NCI-H446 (cell line): ENCODE results near the gene ROCK2.
"Not testable (repeated sequence)": the region's sequence is repeated elsewhere in the genome, so short reads cannot be mapped to it uniquely, and the experiment has no call there.

ENCODE experiments used
- DNase-seq, 2 experiments: peaks; one replicate each; lab custom pipeline; 2025; lab: John Stamatoyannopoulos, UW

The ROCK2 gene

GRCh38 chr2:11235583-11235982 lies 108.9 kb downstream of the ROCK2 start:
- no peak for DNase-seq

- peak; percentile 15 for DNase-seq
These were observed 110.1 kb downstream of the ROCK2 start for GRCh38 chr2:11234309-11234708.

DNA sequence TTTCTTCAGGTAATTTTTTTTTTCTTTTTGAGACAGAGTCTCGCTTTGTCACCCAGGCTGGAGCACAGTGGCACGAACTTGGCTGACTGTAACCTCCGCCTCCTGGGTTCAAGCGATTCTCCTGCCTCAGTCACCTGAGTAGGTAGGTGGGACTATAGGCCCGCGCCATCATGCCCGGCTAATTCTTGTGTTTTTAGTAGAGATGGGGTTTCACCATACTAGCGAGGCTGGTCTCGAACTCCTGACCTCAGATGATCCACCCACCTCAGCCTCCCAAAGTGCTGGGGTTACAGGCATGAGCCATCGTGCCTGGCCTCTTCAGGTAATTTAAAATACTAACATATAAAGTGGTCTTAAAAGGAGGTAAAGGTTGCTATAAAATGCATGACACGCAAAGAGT lies 113.2 kb downstream of the ROCK2 start:
- not testable (repeated sequence) for DNase-seq

GRCh38 chr2:11228692-11229091 lies 115.7 kb downstream of the ROCK2 start:
- DNase-seq, result no peak

DNA sequence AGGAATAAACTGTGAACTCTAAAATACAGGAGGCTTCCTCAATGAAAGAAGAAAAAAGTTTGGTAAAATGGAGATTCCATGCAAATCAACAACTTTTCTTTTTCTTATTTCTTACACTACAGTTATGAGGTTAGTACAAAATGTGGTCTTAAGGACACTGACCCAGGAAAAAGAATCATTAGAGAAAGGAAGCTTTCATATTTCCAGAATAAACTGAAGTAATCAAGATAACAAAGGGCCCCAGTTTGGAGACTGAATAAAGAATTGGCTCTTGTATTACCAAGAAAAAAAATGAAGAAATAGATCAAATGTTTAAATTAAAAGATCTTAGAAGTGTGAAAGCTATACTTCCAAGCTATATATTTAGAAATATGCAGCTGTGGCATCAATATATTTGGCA lies 116.8 kb downstream of the ROCK2 start:
- DNase-seq, result no peak

GRCh38 chr2:11224887-11225286 lies 119.5 kb downstream of the ROCK2 start:
- no peak for DNase-seq

GRCh38 chr2:11222845-11223244 lies 121.6 kb downstream of the ROCK2 start:
- no peak for DNase-seq

- DNase-seq, result no peak
These were observed 124.0 kb downstream of the ROCK2 start for GRCh38 chr2:11220445-11220844.

- no peak for DNase-seq
These were observed 129.0 kb downstream of the ROCK2 start for GRCh38 chr2:11215407-11215806.

DNA sequence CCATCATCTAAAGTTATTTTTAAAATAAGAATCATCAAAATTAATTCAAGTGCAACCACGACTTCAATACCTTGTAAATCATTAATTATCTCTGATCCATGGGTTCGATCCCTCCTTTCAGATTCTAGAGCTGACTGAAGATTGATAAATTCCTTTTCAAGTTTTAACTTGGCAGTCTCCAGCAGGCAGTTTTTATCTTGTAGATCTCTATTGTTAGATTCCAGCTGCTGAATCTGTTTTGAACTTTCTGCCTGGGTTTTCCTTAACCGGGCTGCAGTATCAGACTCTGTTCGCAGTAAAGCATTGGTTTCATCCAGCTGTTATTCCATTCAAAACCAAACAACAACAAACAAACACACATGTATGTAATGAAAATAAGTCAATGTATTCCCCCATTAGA lies 129.7 kb downstream of the ROCK2 start:
- no peak for DNase-seq

GRCh38 chr2:11213975-11214374 lies 130.5 kb downstream of the ROCK2 start:
- no peak for DNase-seq

DNA sequence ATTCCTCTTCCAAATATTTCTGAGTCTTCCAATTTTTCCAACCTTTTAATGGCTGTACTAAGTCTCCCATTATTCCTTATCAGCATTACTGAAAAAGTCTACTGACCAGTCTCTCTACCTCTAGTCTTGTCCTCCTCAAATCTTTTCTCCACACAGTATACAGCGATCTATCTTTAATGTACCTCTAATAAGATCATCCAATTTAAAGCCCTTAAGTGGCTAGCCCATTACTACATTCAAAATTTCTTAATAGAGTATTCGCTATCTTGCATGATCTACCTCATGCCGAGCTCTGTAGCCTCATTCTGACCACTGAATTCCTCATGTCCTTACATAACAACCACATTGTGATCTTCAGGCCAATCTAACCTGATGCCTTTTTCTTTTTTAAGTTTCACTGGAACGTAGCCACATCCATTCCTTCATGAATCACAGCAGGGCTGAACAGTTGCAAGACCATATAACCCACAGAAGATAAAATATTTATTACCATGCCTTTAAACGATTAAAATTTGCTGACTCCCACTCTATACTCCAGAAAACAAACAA lies 131.3 kb downstream of the ROCK2 start:
- DNase-seq, result no peak

DNA sequence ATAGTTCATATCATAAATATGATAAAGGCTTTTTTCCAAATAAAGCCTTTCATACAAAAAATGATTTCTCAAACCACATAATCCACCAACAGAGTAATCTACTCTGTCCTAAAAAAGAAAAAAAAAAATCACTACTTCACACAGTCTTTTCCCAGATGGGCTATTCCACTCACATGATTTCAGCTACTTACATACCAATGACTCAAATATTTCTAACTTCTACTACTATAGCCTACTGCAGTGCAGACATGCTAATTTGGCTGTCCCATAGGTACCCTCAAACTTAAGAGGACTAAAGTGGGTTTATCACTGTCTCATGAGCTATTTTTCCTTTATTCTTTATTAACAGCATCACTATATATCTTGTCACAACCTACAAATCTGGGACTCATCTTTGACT lies 131.8 kb downstream of the ROCK2 start:
- DNase-seq, result no peak

DNA sequence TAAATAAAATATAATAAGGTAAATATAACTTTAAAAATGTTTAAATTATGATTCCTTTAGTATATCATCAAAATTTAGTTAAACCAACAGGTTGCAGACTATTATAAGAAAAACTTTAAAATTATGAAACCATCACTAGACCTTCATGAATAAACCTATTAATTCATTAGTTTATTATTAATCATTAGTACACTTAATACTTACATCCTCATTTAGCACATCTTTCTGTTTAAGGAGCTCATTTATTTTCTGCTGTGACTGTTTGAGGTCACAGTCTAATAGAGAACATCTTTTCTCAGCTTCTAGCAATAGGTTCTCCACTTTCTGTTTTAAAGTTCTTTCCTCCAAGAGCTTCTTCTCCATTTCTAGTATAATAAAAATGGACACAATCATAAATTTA lies 136.4 kb downstream of the ROCK2 start:
- no peak for DNase-seq

DNA sequence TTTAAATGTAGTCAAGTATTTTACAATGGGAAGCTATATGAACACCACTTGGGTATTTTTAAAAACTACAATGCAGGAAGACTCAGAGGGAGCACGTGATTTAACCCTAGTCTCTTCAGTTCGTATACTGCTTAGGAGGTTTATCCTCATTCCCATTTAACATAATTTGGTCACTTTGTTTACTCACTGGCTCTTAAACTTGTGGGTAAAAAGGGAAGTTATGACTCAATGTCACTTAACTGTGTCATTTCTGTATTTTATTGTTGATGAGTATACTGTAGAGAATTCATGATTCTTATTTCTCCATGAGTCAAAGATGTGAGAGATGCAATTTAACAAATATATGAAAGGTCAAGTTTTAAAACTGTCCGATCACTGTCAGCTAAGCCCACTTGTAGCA lies 141.0 kb downstream of the ROCK2 start:
- DNase-seq, result no peak

- DNase-seq, result no peak
These were observed 142.5 kb downstream of the ROCK2 start for GRCh38 chr2:11201969-11202368.

- DNase-seq, result no peak
These were observed 143.8 kb downstream of the ROCK2 start for GRCh38 chr2:11200651-11201050.

DNA sequence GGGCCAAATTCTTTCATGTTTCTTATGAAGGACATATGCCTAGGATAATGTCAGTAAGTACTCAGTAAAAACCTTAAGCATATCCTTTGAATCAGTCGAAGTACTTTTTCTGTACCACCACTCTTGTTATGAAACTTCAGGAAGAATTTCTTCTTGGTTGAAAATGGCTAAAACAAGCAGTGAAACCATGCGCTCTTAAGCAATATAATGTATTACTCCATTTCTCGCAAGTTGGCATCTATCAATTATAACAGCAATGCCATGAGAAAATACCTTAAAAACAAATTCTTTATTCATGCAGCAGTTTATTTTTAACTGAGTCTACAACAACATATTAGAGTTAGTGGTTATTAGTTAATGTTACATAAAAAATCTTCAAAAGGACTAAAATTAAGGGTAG lies 148.2 kb downstream of the ROCK2 start:
- DNase-seq, result no peak

DNA sequence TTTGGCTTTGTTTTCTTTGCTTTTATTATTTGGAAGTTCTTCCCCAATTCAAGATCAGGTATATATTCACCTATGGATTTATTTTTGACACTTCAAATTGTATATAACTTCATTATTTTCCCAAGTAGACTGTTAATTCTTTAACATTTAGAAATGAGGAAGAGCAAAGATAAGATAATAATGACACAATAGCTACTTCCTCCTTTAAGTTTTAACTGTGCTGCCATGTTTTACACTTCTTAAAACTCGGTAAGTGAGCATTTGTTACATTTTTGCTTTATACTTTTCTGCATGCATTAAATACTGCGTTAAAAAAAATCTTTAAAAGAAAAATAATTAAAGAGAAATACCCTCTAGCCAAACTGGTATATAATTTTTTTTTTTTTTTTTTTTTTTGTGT lies 156.7 kb downstream of the ROCK2 start:
- no peak for DNase-seq

GRCh38 chr2:11187083-11187619 lies 157.3 kb downstream of the ROCK2 start:
- no peak for DNase-seq

DNA sequence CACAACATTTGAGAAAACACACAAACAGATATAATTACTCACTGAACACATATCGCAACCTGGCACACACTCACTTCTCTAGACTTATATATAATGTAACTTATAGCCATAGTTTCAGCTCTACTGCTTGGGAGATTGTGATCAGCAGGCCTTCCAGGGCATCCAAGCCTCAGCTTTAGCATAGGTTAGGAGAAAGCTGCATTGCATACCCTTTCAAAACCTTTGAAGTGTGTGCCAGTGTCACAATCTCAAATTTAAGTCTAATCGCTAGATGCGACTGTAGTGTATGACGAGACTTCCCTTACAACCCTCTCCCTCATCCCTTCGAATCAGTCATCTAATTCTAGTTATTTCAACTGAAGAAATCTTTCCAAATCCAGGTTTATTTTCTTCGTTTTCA lies 158.3 kb downstream of the ROCK2 start:
- DNase-seq, result no peak

DNA sequence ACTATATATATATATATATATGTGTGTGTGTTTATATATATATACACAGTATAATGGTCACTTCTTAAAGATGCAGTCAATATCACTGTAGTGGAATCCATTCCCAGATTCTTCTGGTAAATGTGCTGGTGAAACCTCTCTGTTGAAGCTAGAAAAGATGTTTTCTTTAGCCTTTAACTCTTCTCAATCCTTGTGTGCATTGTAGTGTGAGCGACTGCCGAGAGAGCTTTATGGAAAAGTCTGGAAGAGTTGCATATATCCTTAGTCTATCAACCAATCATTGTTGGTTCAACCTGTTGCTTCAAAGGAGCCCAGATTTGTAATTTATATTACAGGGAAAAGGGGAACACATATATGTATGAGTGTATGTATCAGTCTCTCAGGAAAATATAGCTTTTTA lies 161.5 kb downstream of the ROCK2 start:
- no peak for DNase-seq

DNA sequence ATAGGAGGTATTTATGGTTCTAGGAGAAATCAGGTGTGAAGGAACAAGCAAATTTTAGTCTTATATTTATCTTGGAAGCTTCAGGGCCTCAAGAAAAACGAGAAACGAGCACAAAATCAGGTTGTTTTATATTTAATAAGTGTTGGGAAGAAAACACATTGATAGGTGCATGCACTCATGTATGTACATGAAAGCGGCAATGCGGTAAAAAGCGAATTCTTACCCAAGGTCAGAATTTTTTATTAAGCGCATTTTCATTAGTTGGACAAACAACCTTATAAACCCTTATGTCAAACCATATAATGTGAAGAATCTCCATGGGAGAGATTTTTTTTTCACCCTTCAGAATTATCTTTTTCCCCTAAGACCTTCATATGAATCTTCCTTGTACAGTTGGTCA lies 163.8 kb downstream of the ROCK2 start:
- DNase-seq, result no peak

DNA sequence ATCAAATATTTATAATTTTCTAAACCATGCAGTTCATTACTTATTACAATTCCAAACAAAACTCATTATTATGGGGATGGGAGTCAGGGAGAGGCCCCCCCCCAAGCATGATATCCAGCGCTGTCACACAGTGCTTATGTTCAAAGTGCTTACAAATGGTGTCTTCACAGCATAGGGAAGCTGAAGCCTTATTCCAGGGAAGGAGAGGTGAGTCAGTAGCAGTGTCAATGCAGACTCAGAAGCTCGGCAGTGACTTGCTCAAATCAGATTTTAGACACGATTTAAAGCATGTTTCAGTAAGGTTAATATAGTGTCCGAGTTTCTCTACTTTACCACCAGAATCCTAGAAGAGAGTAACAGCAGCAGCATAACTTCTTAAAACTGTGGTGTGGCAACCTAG lies 164.5 kb downstream of the ROCK2 start:
- DNase-seq, result no peak

- DNase-seq, result no peak
These were observed 165.2 kb downstream of the ROCK2 start for GRCh38 chr2:11179196-11179595.
